GM18498 (cell line): Measurements from ENCODE around the gene SPATA19.

Experiments
- ATAC-seq: cut with Tn5 transposase; IDR thresholded peaks from one replicate; pipeline ENCODE4 v1.9.1; 2021; ENCODE audit warnings: mild to moderate bottlenecking, moderate library complexity; ENCODE audit not compliant: unreplicated experiment

The SPATA19 gene

DNA sequence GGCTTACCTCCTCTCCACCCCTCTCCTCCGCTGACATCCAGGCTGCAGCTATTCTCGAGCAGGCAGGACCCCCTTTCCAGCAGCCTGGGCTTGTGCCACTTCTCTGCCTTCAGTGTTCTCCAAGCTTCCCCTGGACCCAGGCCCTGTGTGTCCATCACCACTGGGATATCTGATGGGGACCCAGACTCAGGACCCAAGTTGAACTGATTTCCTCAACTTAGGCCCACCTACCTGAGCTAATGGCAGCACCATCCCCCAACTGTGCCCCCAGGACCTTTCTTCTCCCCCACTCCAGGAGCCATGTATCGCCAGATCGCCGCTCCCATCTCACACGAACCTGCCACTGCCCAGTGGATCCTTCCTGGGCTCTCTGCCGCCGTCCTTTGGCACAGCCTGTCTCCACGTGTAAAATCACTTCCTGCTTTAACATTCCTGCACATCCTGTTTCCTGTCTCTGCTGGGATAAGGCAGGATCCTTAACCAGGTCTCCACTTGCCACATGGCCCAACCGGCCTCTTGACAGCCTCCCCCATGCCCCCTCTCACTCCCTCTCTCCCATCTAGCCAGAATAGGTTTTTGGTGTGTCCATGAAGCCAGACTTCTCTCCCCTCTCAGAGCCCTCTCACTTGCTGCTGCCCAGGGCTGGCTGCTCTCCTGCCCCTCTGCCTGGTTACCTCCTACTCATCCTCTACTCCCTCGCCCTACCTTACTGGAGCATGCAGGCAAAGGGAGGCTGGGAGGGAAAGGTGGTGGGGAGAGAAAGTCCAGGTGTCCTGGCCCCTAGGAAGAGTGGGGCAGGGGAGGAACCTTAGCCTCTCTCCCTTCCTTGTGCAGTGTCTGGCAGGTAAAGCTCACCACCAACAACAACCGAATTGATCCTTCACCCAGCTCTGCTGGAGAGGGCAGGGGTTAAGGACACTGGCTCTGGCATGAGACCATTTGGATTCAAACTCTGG lies 9.4 kb downstream of the SPATA19 start:
- no peak for ATAC-seq

DNA sequence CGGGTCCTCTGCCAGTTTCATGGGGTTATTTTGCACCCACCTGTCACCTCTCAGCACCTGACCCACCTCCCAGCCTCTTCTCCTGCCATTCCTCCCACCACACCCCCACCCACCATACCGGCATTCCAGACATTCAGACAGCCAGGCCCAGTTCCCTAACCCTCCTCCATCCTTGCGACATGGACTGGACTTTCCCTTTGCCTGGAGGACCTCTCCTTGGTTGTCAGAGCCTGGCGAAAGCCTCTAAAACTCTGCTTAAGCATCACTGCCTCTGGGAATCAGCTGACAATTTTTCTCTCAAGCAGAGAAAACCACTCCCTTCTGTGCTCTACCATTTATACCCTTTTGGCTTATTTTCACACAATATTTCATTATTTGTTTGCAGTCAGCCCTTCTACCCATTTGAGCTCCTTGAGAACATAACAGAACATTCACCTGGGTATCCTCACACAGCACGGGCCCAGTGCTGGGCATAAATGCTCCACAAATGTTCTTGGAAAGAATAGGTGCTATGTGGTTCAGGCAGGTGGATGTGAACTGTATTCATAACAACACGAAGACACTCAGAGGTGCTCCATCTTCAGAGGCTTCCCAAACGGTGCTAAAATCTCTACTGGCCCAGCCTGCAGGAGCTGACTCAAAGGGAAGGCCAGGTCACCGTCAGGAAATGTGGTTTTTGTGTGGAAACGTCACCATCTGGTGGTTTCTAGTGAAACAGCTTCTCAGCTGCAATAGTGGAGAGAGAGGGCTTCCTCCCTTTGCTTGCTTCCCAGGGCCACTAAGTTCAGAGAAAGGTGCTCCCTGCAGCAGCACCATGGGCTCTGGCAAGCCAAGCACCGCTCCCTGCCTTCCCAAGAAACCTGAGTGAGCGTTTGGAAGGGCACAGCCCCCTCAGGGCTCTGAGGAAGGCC lies 10.4 kb downstream of the SPATA19 start:
- peak; percentile 88 for ATAC-seq

DNA sequence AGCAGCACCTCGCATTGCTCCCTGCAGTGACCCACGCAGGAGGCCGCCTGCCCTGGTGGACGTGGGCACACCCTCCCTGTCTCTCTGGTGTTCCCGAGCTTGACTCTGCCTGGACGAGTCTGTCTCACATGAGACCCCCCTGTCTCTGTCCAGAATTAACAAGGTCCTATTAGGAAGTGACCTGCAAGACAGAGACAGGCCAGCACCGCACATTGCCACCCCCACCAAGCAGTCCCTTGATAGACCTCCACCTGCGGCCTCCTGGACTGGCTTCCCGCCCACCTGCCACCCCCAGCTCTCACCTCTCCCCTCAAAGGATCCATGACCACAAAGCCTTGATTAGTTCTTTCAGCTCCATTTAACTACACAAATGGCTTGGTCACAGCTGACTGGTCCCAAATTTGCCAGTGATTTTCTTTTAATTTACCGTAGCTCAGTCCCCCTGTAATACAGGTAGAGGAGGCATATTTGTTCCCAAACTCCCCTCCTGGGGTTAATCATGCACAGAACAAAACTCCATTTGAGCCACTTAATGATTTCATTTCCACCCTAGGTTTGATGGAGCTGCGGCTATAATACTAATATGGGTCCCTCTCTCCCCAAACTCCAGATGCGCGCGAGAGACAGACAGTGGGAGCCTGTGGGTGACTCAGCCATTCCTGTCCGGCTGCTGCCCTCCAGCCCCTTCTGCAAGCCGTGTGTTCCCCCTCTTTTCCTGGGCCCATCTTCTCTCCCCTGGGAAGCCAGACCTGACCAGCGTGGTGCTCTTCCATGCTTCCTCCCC lies 11.2 kb downstream of the SPATA19 start:
- no peak for ATAC-seq

- ATAC-seq, result no peak
Observed at GRCh38 chr11:133832991-133833897, 12.1 kb downstream of the SPATA19 start.

DNA sequence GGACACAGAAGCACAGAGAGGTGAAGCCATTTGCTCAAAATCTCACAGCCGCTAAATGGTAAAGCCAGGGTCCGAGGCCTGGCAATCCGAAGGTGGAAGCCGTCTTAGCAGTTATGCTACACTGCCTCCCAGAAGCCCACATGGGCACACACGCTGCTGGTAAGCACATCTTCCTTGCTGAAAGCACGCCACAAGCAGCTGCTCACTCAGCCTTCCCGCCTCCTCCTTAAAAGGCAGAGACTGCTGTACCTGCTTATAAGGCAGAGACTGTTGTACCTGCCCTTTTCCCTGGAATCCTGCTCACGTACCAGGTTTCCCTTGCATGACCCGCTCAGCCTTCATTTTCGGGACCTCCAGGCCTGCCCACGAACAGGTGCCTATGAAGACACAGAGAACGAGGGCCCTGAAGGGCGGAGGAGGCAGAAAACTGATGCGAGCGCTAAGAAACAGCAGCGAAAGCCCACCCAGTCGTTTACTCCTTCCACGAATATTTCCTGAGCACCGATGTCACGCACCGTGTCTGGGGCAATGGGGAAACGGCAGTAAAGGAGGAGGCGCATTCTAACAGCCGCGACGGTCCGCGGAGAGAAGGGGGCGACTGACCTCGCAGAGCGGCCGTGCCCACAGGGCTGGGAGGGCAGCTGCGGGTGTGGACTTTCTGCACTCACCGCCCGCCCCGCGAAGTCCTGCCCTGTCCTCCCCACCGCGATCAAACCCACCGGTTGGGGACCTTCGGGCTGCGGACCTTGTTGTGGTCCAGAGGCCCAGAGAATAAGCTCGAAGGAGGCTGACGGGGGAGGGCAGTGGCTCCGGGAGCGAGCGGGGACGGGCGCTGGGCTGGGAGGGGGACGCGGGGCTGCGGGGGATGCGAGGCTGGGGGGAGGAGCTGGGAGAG lies 13.0 kb downstream of the SPATA19 start:
- ATAC-seq, result no peak

GRCh38 chr11:133830931-133831907 lies 14.1 kb downstream of the SPATA19 start:
- no peak for ATAC-seq

GRCh38 chr11:133829566-133829965 lies 15.7 kb downstream of the SPATA19 start:
- ATAC-seq, result no peak

- no peak for ATAC-seq
Observed at GRCh38 chr11:133828871-133829270, 16.4 kb downstream of the SPATA19 start.

DNA sequence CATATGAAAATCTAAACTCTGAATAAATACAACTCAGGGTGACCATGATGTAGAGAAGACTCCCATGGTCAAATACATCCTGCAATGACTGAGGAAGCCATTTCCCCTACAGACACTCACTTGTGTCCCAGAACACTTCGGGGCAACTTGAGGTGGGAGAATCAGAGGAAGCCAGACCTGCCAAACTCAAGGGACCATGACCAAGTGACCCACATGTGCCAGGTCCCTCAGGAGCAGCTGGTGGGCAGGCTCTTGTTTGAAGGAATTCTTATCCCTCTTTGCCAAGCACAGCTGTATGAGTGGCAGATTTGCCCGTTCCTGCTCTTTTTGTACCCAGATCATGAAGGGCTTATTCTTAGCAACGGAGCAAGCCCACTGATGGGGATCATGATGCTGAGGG lies 17.8 kb downstream of the SPATA19 start:
- no peak for ATAC-seq

GRCh38 chr11:133826866-133827265 lies 18.4 kb downstream of the SPATA19 start:
- ATAC-seq, result no peak

DNA sequence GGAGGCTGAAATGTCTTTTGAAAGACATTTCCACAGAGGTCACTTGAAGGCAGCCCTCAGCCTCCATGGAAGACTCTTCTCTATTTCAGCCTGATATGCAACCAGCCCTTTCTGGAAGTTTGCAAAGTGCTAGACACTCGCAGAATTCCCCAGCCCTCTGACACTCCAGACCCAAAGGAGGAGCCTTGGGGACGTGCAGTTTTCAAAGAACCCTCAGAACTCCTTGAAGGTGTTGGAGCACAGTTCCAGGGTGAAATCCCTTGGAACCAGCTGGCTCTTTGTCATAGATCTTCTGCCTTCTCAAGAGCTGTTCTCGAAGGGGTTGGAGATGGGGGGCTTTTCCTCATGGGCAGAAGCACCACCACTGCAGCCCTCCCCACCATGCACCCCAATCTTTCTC lies 19.6 kb downstream of the SPATA19 start:
- no peak for ATAC-seq

- no peak for ATAC-seq
Observed at GRCh38 chr11:133825156-133825555, 20.2 kb downstream of the SPATA19 start.

DNA sequence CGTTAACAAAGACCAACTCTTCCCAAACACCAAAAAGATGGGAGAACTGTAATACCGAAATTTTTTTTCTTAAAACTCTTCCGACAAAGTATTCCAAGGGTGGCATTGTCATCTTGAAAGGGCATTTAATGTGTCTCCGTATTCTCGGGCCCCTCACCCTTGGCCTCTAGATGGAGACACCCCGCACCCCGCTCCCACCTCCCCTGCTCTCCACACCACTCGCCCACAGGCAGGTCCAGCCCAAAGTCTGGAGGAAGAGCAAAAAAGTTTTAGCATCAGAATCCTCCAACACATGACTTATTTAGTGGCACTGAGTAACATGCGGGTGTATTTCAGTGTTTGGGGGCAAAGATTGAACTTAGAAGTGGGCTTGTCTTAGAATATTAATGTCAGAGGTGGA lies 20.7 kb downstream of the SPATA19 start:
- ATAC-seq, result no peak

GRCh38 chr11:133823614-133824013 lies 21.7 kb downstream of the SPATA19 start:
- no peak for ATAC-seq

DNA sequence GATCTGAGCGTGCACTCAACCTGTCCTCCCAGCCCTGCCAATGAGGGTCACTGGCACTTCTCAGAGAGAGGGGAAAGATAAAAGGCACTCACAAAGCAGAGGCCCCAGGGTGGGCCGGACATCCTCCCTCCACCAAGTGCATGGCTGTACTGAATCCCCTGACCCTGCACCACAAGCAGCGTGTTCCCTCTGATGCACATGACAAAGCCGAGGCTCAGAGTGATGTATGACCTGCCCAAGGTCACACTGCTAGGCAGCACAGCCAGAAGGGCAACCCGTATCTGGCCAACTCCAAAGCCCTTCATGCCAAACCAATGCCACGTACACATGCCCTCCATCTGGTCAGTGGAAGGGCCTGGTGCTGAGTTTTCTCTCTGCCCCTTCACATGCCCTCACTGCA lies 22.1 kb downstream of the SPATA19 start:
- ATAC-seq, result no peak

- ATAC-seq, result no peak
Observed at GRCh38 chr11:133821776-133822175, 23.5 kb downstream of the SPATA19 start.

GRCh38 chr11:133819746-133820315 lies 25.5 kb downstream of the SPATA19 start:
- ATAC-seq, result no peak
